Neutrophil (primary cell): ENCODE data around the gene NR1D1.

Source experiments
- H3K27ac ChIP-seq: fragments of 200-600 bp; sonication (generic); 2 replicates; pipeline ENCODE4 v1.5.1; 2016; ENCODE audit warnings: mild to moderate bottlenecking, moderate library complexity
- H3K27me3 ChIP-seq: fragments of 200-600 bp; sonication (generic); 2 replicates; pipeline ENCODE4 v1.6.0; 2016; ENCODE audit warnings: mild to moderate bottlenecking
- H3K36me3 ChIP-seq: fragments of 200-600 bp; sonication (generic); 2 replicates; pipeline ENCODE4 v1.5.1; 2017
- H3K4me1 ChIP-seq, 2 experiments: fragments of 200-600 bp in 1 of 2; sonication (generic) in 1 of 2; 1 replicate in 1 of 2; 2 replicates in 1 of 2; pipeline versions ENCODE4 v1.5.1 to v1.6.1; 2013 to 2016; ENCODE audit warnings: low read depth in 1 of 2, low read length in 1 of 2, mild to moderate bottlenecking in 1 of 2, moderate library complexity in 1 of 2; ENCODE audit not compliant: control insufficient read depth in 1 of 2, insufficient read depth in 1 of 2
- H3K4me3 ChIP-seq, 2 experiments: fragments of 200-600 bp in 1 of 2; sonication (generic) in 1 of 2; 1 replicate in 1 of 2; 2 replicates in 1 of 2; pipeline ENCODE4 v1.5.1; 2013 to 2016; ENCODE audit warnings: low read depth in 1 of 2, low read length in 1 of 2, mild to moderate bottlenecking in 1 of 2, moderate library complexity in 1 of 2
- H3K9me3 ChIP-seq: fragments of 200-600 bp; sonication (generic); 2 replicates; pipeline ENCODE4 v1.5.1; 2016
- TF ChIP-seq, protein P1 (sequence below): fragments of 200-600 bp; sonication (generic); IDR thresholded peaks from 2 replicates; pipeline ENCODE4 v1.5.1; 2016; ENCODE audit warnings: antibody characterized with exemption

Gene NR1D1

DNA sequence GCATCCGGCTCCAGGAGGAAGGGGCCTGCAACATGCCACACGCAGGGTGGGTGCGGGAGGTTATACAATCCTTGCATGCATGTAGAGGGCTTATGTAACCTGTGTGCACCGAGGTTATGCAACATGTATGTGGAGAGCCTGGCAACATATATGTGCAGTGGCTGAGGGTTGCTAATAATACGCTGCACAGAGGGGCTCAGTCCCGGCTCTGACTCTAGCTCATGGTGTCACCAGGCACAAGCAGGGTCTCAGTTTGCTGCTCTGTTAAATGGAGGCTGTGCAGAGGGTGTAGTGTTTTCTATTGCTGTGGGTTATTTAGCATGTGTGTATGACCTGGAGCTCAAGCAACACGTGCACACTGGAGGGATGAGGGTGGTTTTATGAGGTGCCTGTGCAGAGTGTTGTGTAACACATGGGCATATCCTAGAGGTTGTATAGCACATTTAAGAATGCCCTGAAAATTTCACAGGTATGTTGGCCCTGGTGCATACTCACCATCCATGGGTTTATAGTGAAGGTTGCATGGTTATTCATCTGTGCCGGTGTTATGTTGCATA, 24.4 kb downstream of the NR1D1 start:
- Histone ChIP-seq H3K36me3 (peaks cover 34% of the 10 kb centered on the region), H3K9me3 (no peaks in the 10 kb centered on the region), H3K4me3 (peak overlapping the region in 1 of 2 experiments; percentile 32), H3K27me3 (no peaks in the 10 kb centered on the region), H3K27ac (peak overlapping the region; percentile 79), H3K4me1 (peaks cover 41 to 49% of the 10 kb centered on the region in 2 experiments)
- TF ChIP-seq, protein P1, sequence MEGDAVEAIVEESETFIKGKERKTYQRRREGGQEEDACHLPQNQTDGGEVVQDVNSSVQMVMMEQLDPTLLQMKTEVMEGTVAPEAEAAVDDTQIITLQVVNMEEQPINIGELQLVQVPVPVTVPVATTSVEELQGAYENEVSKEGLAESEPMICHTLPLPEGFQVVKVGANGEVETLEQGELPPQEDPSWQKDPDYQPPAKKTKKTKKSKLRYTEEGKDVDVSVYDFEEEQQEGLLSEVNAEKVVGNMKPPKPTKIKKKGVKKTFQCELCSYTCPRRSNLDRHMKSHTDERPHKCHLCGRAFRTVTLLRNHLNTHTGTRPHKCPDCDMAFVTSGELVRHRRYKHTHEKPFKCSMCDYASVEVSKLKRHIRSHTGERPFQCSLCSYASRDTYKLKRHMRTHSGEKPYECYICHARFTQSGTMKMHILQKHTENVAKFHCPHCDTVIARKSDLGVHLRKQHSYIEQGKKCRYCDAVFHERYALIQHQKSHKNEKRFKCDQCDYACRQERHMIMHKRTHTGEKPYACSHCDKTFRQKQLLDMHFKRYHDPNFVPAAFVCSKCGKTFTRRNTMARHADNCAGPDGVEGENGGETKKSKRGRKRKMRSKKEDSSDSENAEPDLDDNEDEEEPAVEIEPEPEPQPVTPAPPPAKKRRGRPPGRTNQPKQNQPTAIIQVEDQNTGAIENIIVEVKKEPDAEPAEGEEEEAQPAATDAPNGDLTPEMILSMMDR: no peak

DNA sequence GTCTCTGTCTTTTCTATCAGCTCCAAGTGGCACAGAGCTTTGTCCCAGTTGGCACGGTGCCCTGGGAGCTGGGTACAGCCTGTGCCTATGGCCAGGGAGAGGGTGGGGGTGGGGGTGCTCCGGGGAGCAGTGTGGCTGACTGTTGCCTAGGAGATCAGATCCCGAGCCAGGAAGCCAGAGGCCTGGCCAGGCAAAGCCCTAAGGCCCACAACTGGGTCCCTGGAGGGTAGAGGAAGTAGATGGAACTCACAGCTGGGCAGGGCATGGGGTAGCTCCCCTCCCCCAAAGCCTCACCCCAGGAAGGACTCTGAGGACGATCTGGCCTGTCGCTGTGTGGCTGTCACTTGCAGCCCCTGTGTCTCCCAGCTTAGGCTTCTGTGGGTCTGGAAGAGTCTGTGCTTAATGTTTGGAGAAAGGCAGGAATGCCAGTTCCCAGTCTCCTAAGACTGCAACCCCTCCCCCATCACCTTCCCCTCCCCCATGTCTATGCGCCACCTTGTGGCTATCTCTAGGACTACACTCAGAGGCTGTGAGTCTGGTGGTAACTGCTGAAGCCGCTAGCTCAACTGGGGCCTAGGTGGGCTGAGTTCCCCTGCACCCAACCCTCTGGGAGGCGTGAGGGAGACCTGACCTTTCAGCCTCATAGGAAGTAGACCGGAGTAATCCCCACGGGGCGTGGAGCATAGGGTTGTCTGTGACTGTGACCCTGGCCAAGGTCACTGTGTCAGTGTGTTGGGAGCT, 25.0 kb downstream of the NR1D1 start:
- Histone ChIP-seq H3K36me3 (peaks cover 30% of the 10 kb centered on the region), H3K9me3 (no peaks in the 10 kb centered on the region), H3K4me1 (peaks cover 48 to 55% of the 10 kb centered on the region in 2 experiments), H3K27ac (peak overlapping the region; percentile 79), H3K27me3 (no peaks in the 10 kb centered on the region), H3K4me3 (peak overlapping the region; percentile 16 to 32)
- TF ChIP-seq, protein P1: peak; percentile 94

DNA sequence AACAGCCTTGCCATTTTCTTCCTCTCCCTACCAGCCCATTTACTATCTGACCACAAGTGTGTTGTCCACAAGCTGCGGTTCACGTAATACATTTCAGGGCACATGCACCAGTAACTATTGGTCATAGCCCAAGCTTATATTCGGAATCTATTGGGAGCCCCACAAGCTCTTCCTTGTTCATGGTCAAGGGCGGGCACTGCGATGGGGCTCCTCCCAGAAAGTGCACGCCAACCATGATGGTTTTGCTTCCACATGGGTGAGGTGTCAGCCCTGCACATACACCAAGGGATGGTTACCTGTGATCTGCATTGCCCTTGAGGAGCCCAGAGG, 25.6 kb downstream of the NR1D1 start:
- Histone ChIP-seq H3K4me1 (peaks cover 53 to 61% of the 10 kb centered on the region in 2 experiments), H3K27ac (peak overlapping the region; percentile 79), H3K27me3 (no peaks in the 10 kb centered on the region), H3K9me3 (no peaks in the 10 kb centered on the region), H3K4me3 (peak overlapping the region in 1 of 2 experiments; percentile 32), H3K36me3 (peaks cover 30% of the 10 kb centered on the region)
- TF ChIP-seq, protein P1: no peak

DNA sequence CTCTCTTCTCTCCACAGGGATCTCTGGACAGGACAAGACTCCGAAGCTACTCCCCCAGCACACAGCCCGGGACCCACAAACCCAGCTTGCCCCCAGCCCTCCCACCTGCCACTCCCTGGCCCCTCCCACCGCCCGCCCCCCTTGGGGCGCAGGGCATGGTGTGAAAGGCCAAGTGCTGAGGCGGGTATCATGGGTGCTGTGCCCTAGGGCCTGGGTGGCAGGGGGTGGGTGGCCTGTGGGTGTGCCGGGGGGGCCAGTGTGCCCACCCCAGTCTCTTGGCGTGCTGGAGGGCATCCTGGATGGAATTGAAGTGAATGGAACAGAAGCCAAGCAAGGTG, 26.2 kb downstream of the NR1D1 start:
- H3K4me1 ChIP-seq: peaks cover 59 to 68% of the 10 kb centered on the region in 2 experiments
- H3K4me3 ChIP-seq: no peak overlapping the region
- TF ChIP-seq, protein P1: no peak
- H3K9me3 ChIP-seq: no peaks in the 10 kb centered on the region
- H3K36me3 ChIP-seq: peaks cover 24% of the 10 kb centered on the region
- no peaks in the 10 kb centered on the region for H3K27me3 ChIP-seq
- peak overlapping the region; percentile 79 for H3K27ac ChIP-seq

DNA sequence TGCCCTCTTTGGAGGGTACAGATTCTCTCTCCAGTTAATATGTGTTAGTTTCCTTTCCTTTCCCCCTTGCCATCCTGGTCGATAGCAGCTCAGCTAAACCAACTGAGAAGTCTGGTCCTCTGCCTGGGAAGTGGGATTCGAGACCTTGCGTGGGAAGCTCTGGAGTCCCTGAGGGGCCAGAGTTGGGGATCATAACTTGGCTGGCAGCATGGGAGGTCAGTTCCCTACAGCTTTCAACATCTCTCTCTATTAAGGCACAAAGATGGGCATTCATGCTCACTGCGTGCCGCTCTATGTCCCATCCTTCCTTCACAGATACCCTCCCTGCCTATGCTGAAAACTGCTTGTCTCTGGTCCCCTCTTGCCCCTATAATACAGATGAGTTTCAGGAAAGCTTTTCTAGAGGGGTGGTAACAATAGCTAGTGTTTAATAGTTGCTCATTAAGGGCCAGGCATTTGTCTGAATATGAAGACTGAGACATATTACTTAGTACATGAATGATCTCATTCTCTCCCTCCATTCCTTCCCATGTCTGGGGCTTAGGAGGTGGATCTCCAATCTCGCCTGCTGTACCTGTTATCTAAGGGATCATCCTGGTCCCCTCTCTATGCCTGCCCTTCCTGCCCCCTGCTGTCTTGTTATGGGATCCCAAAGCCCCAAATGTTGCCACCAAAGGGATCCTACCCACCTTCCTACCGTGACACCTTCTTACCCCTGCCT, 26.8 kb downstream of the NR1D1 start:
- TF ChIP-seq, protein P1: no peak
- no peaks in the 10 kb centered on the region for H3K9me3 ChIP-seq
- H3K4me3 ChIP-seq: no peak overlapping the region
- H3K4me1 ChIP-seq: peaks cover 64 to 73% of the 10 kb centered on the region in 2 experiments
- no peaks in the 10 kb centered on the region for H3K27me3 ChIP-seq
- peaks cover 18% of the 10 kb centered on the region for H3K36me3 ChIP-seq
- H3K27ac ChIP-seq: peak overlapping the region; percentile 79
